GM15510 (cell line): ENCODE results near the gene SRD5A1.

Experiments used
- POLR2A ChIP-seq: IDR thresholded peaks from 3 replicates; pipeline ENCODE4 v1.6.1; 2011; ENCODE audit warnings: borderline replicate concordance; ENCODE audit not compliant: insufficient read length; ENCODE audit errors: extremely low read depth

SRD5A1 gene

DNA sequence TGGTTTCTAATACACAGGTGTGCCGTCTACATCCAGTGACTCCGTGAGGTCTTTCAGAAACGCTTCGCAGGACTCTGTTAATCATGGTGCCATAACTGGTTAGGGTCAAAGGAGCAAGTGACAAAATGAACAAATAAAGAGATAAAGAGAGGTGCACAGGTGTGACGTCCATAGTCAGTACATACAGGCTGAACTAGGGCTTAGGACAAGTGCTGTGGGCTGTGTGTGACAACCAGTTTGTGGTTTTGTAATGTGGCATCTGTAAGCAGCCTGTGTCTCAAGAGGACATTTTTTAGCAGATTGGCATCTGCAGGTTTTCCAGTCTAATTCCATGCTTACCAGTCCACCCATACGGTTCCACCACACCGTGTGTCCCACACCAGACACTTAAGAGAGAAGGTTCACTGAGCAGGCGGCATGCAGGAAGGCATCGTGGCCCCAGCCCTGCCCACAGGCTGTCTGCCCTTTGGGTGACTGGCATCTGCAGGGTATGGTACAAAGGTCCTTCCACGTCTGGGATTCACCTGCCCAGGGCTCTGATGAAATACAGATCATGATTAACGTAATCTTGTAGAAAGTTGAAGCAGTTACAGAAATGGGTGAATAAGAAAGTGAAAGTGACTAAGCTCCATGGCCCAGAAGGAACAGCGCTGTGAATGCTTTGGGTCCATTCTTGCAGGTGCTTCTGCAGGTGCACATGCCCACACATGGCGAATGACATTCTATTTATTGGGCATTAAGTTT lies 26.9 kb downstream of the SRD5A1 start:
- TF ChIP-seq POLR2A, result no peak

DNA sequence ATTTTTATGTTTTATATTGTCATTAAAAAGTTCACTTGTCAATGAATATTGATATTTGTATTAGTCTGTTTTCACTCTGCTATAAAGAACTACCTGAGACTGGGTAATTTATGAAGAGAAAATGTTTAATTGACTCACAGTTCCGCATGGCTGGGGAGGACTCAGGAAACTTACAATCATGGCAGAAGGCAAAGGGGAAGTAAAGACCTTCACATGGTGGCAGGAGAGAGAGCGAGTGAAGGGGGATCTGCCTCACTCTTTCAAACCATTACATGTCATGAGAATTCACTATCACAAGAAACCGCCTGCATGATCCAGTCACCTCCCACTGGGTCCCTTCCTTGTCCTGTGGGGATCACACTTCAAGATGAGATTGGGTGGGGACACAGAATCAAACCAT lies 27.4 kb downstream of the SRD5A1 start:
- TF ChIP-seq POLR2A, result no peak

DNA sequence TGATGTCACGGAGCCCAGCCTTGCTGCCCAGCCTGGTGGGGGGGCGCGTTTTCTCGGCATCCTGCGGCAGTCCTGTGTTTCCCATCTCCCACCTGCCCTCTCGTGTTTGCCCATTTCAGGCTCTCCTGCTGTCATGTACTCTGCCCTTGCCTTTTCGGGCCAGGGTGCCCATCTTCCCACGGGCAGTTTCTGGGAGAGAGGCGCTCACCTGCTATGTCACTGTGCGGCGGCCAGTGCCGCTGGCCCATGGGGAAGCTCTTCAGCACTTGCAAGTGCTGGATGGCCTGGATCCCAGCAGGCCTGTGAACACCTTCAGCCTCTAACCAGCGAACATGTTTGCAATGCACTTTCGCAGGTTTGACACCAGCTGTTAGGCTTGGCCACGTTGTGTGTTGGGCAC lies 33.5 kb downstream of the SRD5A1 start:
- no peak for TF ChIP-seq POLR2A

DNA sequence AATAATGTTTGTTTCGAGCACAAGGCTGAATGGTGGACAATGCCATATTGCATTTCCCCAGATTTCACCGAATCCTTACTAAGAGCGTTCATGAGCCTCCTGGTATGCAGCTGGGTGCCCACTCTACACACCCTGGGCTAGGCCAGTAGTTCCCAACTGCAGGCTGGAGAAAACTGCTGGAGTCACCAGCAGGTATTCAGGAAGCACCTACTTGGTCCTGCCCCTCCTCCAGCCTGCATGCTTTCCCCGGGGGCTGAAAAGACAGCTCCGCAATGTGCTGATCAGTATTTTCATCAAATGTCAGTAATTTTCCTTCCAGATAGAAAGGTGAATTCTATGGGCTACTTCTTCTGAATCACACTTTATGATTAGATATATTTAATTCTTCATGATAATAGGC lies 34.4 kb downstream of the SRD5A1 start:
- TF ChIP-seq POLR2A, result no peak

DNA sequence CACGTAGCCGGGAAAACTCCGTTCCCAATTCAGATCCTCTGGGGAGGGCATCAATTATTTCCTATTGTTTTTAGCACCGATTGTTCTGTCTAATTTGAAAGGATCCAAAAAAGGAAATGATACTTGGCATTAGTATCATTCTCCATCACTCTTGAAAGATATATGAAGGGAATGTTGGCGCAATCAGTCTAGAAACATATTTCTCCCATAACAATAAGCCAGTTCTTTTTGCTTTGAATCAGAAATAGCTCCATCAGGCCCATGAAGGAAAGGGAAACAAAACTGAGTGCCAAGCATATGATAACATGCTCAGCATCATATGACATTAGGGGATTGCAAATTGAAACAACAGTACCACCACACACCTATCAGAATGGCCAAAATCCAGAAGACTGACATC lies 39.8 kb downstream of the SRD5A1 start:
- no peak for TF ChIP-seq POLR2A

DNA sequence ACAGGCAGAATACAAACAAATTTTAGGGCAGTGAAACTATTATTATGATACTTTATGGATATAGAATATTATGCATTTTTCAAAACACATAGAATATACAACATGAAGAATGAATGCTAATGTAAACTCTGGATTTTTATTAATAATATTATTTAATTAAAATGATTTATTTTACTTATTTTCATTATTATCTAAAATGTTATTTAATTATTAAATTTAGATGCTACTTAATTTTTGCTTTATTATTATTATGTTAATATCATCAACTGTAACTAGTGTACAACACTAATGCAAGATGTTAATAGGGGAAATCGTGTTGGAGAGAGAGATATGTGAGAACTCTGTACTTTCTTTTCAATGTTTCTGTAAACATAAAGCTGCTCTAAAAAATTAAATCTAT lies 40.7 kb downstream of the SRD5A1 start:
- TF ChIP-seq POLR2A, result no peak

DNA sequence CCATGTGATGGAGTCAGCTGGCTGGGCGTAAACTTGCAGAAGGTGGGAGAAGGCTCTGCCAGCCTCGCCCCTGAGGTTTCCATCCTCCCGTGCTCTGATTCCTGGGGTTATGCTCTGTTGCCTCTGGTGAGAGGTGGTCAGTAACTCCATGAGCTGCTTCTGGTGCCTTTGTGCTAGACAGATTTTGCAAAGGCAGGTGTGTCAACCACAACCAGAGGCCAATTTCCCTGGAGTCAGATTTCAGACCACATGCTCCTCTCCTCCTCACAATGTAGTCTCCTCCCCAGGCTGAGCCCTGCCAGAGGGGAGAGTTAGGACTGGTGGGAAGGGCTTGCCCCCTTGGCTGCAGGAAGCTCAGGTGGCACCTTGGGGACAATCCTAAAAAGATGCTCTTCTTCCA lies 41.2 kb downstream of the SRD5A1 start:
- no peak for TF ChIP-seq POLR2A

DNA sequence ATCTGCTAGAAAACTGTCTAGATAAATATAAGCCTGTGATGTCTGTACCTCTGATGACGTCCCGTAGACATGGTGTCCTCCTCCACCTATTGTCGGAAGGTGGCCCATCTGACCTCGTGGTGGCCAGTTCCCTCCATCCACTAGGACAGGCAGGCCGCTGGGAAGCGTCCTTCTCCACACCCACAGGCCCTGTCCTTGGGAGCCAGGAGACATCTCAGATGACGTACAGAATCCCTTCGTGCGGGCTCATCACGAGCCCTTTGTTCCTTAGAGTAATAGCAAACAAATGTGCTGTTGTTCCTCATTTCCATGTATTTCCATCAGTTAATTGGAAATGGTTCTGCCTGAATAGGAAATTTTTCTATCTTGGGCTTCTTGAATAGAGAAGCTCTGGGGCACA lies 41.6 kb downstream of the SRD5A1 start:
- no peak for TF ChIP-seq POLR2A

DNA sequence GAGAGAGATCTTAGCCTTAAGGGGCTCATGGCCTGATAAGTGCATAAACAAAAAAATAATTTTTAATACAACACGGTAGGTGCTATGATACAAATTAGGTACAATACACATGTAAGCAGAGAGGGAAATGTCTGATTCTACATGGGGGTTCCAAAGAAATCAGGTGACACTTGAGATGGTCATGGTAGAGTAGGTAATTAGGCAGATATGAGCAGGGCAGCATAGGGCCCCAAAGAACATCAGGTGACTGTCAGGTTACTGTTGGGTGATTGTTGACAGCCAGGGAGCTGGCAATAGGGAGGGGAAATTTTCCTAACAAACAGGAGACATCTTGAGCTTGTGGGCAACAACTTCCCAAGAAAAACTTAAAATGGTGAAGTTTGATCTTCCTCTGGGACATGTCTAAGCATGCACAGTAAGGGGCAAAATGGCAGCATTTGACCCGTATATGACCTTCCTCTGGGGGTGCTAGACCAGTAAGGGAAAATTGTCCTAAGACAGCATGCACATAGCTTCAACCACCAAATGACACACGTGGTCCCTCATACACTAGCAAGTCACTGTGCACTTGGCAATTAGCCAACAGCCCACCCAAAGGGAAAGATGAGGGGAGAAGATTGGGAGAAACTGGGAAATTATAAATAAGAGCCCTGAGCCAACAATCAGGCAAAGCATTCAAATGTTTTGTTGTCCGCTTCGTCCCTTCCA lies 42.7 kb downstream of the SRD5A1 start:
- TF ChIP-seq POLR2A, result no peak

DNA sequence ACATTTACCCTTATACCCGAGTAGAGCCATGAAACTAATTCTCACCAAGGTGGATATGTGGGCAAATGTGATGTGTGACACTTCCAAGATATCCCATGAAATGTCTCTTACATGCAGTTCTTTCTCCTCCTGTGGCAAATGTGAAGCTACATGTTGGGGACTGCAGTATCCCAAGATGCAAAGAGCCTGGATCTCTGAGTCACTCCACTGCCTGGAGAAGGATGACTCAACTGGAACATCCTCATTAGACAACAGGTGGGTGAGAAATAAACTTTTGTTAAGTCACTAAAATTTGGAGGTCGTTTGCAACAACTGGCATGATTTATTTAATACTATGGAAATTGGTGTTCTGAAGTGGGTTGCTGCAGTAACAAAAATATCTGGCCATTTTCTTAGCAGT lies 43.5 kb downstream of the SRD5A1 start:
- TF ChIP-seq POLR2A, result no peak

DNA sequence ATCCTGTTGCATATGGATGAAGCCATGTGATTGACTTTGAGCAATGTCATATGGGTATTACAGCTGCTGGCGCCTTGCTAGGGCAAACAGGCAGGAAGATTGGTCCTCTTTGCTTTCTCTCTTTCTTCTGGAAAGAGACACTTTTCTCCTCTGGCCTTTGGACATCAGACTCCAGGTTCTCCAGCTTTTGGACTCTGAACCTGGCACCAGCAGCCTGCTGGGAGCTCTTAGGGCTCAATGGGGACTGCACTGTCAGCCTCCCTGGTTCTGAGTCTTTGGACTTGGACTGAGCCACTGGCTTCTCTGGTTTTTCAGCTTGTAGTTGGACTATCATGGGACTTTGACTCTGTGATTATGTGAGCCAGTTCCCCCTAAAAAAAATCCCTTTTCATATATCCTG lies 45.1 kb downstream of the SRD5A1 start:
- no peak for TF ChIP-seq POLR2A

DNA sequence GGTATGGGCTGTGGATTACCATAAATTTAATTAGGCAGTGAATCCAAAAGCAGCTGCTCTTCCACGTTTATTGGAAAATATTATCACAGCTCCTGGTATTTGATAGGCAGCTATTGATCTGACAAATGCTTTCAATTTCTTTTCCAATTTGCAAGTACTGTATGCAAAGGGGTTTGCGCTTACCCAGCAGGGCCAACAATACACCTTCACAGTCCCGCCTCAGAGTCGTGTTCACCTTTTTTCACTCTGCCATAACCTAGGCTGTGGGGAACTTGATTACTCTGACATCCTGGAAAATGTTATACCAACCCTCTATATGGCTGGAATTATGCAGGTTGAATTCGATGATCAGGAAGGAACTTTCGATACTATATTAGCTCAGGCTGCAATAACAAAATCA lies 47.7 kb downstream of the SRD5A1 start:
- TF ChIP-seq POLR2A, result no peak

DNA sequence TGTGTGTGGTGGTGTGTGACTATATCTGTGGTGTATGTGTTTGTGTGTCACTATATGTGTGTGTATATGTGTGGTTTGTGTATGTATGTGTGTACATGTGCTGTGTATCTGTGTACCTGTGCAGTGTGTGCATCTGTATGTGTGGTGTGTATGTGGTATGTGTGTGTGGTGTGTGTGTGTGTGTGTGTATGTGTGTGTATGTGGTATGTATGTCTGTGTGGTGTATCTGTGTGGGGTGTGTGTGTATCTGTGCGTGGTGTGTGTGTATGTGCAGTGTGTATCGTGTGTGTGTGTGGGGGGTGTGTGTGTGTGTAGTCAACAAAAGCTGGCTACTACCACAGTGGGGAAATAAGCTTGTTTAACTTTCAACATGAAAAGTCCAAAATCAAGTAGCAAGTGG lies 48.4 kb downstream of the SRD5A1 start:
- TF ChIP-seq POLR2A, result no peak

DNA sequence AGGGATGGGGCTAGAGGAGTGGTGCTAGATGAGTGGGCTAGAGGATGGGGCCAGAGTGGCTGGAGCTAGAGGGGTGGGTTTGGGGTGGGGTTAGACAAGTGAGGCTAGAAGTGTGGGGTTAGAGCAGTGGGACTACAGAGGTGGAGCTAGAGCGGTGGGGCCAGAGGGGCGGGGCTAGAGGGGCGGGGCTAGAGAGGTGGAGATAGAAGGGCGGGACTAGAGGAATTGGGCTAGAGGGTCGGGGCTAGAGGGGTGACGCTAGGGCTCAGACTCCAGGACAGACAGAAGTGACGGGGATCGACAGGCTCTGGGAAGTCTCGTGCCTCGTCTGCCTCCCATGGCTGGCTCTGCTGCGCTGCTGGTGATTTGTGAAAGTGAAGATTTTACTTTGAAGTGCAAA lies 49.0 kb downstream of the SRD5A1 start:
- TF ChIP-seq POLR2A, result no peak

DNA sequence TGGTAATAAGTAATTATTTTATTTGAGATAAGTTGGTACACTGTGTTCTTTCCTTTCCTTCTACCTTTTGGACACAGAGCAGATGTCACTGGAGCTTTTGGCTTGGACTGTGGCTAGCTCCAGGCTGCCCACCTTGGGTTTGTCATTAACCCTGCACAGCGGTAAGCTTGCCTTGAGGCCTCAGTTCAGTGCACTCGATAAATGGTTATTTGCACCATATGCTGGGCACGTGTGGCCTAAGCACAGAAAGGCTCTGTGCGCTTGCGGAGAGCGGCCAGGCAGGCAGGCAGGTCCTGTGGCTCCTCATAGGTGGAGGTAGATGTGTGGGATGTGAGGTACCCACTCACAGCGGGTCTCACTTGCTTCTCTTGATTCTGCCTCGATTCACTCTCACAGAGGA lies 50.0 kb downstream of the SRD5A1 start:
- TF ChIP-seq POLR2A, result no peak

DNA sequence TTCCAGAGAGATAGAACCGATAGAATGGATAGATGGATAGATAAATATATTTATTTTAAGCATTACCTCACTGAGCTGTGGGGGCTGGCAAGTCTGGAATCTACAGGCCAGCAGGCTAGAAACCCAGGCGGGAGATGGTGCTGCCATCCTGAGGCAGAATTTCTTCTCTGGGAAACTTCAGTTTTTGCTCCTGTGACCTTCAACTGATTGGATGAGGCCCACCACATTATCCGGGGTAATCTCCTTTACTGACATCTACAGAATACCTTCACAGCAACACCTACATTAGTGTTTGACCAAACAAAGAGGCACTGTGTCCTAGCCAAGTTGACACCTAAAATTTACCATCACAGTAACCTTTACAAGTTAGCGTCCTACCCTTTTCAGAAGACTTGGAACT lies 50.8 kb downstream of the SRD5A1 start:
- TF ChIP-seq POLR2A, result no peak

DNA sequence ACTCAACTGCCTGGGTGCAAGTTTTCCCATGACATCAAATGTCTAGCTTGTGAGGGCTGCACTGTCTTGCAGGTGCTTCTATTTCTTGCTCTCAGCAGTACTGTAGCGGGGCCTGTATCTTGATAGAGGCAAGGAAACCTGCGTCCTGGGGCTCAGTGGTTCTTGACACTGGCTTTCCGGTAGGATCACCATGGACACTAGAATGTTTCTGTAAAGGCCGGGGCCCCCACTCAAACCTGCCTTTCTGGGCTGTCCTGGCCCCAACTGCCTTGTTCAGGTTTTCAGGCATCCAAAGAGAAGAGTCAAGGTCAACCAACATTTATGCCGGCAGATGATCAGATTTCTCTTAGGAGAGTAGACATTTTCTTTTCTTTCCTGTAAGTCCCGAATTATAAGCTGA lies 53.3 kb downstream of the SRD5A1 start:
- no peak for TF ChIP-seq POLR2A

DNA sequence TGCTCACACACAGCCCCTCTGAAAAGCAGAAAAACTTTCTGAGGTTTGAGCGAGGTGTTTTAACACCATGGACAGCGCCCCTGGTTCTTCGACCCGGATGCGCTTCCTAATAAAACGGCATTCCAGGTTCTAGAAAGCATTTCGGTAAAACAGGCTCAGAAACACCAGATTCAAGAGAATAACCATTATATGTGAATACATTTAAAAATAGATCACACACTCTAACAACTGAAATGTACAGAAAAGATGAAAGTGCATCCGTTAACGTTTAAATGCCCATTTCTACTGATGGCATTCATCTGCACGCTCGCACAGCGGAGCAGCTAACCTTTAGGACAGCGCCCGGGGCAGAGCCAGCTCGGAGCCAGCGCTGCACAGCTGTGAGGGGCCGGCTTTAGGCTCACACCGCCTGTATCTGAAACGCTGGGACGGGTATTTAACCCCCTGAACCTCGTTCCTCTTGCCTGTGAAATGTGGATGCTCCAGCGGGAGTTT lies 53.7 kb downstream of the SRD5A1 start:
- TF ChIP-seq POLR2A, result no peak
